ENCODE measurements around the gene CAMP. TPM values are rescaled to one million over a fixed set of nuclear protein-coding genes. Genes with fewer than 3 reads are reported as not detected.

Gene CAMP, protein sequence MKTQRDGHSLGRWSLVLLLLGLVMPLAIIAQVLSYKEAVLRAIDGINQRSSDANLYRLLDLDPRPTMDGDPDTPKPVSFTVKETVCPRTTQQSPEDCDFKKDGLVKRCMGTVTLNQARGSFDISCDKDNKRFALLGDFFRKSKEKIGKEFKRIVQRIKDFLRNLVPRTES
- 0.77 TPM for polyA plus RNA-seq (2012; ENCODE audit: insufficient read length, low read depth)

DNA sequence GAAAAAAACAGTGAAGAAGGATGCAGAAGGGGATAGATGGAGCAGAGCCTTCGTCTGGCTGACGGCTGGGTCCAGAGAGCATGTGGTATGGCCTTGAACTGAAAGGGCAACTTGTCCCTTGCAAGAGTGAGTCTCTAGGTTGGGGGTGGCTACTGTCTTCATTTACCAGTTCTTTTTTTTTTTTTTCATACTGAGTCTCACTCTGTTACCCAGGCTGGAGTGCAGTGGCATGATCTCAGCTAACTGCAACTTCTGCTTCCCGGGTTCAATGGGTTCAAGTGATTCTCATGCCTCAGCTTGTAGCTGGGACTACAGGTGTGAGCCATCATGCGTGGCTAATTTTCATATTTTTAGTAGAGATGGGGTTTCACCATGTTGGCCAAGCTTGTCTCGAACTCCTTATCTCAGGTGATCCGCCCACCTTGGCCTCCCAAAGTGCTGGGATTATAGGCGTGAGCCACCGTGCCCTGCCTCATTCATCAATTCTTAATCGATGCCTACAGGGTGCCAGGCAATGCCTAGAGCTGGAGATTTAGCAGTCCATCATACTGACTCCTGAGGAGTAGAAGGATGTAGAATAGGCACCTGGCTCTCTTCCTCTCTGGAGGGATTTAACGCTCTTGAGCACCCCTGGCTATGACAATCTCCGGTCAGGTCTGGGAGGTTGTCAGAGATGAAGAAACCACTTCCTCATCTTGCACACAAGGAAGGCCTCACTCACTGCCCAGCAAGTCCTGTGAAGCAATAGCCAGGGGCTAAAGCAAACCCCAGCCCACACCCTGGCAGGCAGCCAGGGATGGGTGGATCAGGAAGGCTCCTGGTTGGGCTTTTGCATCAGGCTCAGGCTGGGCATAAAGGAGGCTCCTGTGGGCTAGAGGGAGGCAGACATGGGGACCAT is at the start of gene CAMP:
Gene CAMP (plus strand): TSS at position 880 of the 898 bp plus-strand sequence. CDS start 17 bp downstream, at position 897.
- TF ChIP-seq POLR2AphosphoS5 (IDR thresholded peaks at IDR 0.05; ENCODE audit: low read depth, low read length) (no peak), TAF1 (IDR thresholded peaks at IDR 0.05; ENCODE audit: borderline replicate concordance, insufficient read depth, low read length) (no peak), SIN3A (IDR thresholded peaks at IDR 0.05; ENCODE audit: borderline replicate concordance, insufficient read depth, low read length) (no peak), FOXP2 (optimal IDR thresholded peaks at IDR 0.05; ENCODE audit: borderline replicate concordance, extremely low read depth, extremely low read length, insufficient read depth) (no peak)

DNA sequence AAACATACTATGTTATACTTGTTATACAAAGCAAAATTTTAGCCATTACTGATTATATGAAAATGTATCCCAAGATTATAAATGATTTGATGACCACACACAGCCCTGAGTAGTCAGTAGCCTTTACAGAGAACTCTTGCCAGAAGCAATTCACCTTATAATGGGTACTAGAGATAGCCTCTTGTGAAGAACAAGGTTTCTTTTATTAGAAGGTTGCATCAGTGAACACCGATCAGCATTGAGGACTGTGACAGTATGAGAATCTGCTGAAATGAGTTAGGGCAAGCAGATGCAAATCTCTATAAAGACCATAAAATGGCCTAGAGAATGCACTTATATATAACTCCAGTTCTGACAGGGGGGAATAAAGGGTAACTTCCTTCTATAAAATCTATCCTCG is 45.2 kb upstream of the CAMP start:
- TF ChIP-seq FOXP2 (optimal IDR thresholded peaks at IDR 0.05; ENCODE audit: borderline replicate concordance, extremely low read depth, extremely low read length, insufficient read depth) (no peak), TAF1 (IDR thresholded peaks at IDR 0.05; ENCODE audit: borderline replicate concordance, insufficient read depth, low read length) (no peak), SIN3A (IDR thresholded peaks at IDR 0.05; ENCODE audit: borderline replicate concordance, insufficient read depth, low read length) (no peak), POLR2AphosphoS5 (IDR thresholded peaks at IDR 0.05; ENCODE audit: low read depth, low read length) (no peak)
- TF ChIP-seq, protein P1, sequence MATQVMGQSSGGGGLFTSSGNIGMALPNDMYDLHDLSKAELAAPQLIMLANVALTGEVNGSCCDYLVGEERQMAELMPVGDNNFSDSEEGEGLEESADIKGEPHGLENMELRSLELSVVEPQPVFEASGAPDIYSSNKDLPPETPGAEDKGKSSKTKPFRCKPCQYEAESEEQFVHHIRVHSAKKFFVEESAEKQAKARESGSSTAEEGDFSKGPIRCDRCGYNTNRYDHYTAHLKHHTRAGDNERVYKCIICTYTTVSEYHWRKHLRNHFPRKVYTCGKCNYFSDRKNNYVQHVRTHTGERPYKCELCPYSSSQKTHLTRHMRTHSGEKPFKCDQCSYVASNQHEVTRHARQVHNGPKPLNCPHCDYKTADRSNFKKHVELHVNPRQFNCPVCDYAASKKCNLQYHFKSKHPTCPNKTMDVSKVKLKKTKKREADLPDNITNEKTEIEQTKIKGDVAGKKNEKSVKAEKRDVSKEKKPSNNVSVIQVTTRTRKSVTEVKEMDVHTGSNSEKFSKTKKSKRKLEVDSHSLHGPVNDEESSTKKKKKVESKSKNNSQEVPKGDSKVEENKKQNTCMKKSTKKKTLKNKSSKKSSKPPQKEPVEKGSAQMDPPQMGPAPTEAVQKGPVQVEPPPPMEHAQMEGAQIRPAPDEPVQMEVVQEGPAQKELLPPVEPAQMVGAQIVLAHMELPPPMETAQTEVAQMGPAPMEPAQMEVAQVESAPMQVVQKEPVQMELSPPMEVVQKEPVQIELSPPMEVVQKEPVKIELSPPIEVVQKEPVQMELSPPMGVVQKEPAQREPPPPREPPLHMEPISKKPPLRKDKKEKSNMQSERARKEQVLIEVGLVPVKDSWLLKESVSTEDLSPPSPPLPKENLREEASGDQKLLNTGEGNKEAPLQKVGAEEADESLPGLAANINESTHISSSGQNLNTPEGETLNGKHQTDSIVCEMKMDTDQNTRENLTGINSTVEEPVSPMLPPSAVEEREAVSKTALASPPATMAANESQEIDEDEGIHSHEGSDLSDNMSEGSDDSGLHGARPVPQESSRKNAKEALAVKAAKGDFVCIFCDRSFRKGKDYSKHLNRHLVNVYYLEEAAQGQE (IDR thresholded peaks at IDR 0.05; ENCODE audit: insufficient read depth in 1 of 2, low read depth in 2 of 2, low read length in 2 of 2), result no peak

DNA sequence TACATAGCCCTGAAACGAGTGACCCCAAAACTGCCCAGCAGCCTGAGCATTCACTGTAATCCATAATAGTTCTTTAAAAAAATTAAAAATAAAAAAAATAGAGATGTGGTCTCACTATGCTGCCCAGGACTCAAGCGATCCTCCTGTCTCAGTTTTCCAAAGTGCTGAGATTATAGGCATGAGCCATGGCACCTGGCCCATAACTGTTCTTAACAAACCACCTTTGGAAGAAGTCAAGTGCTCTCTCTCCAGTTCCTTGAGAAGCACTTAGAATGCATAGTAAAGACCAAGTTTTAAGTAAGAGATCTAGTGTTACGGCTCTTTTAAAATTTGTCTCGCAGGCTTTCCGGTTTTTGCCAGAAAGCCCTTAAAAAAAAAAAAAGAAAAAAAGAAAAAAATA is 43.3 kb upstream of the CAMP start:
- TF ChIP-seq FOXP2 (optimal IDR thresholded peaks at IDR 0.05; ENCODE audit: borderline replicate concordance, extremely low read depth, extremely low read length, insufficient read depth) (no peak), TAF1 (IDR thresholded peaks at IDR 0.05; ENCODE audit: borderline replicate concordance, insufficient read depth, low read length) (no peak), SIN3A (IDR thresholded peaks at IDR 0.05; ENCODE audit: borderline replicate concordance, insufficient read depth, low read length) (no peak), POLR2AphosphoS5 (IDR thresholded peaks at IDR 0.05; ENCODE audit: low read depth, low read length) (no peak)

DNA sequence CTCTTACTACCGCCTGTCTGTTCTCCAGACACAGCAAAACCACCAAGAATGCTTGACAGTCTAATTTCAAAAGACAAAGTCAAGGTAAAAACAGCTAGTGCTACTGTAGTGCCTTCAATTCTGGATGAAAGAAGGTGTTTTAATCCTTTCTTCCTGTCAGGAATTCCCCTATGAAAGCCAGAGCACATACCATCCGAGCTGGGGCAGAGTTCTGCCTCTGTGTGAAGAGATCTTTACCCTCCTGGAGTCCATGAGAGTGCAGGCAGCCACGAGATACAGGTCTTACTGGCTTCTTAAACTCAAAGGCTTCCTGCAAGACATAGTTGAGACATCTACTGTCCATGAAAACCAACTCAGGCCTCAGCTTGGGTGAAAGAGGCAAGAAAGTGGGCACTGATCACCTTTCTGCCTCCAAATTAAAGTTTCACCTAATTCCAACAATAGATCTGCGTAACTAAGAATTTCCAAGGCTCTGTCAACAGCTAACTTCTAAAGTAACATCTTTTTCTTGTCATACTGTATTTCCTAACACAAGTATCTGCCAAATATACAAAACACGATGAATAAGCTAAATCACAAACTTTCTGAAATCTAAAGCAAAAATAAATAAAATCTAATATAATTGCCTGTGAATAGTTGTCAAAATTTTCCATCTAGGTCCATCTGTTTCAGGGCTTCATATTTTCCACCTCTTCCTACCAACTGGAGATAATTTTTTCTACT is 42.6 kb upstream of the CAMP start:
- TF ChIP-seq SIN3A (IDR thresholded peaks at IDR 0.05; ENCODE audit: borderline replicate concordance, insufficient read depth, low read length) (no peak), FOXP2 (optimal IDR thresholded peaks at IDR 0.05; ENCODE audit: borderline replicate concordance, extremely low read depth, extremely low read length, insufficient read depth) (no peak), TAF1 (IDR thresholded peaks at IDR 0.05; ENCODE audit: borderline replicate concordance, insufficient read depth, low read length) (no peak), POLR2AphosphoS5 (IDR thresholded peaks at IDR 0.05; ENCODE audit: low read depth, low read length) (no peak)
- TF ChIP-seq, protein P1 (IDR thresholded peaks at IDR 0.05; ENCODE audit: insufficient read depth in 1 of 2, low read depth in 2 of 2, low read length in 2 of 2), result no peak

DNA sequence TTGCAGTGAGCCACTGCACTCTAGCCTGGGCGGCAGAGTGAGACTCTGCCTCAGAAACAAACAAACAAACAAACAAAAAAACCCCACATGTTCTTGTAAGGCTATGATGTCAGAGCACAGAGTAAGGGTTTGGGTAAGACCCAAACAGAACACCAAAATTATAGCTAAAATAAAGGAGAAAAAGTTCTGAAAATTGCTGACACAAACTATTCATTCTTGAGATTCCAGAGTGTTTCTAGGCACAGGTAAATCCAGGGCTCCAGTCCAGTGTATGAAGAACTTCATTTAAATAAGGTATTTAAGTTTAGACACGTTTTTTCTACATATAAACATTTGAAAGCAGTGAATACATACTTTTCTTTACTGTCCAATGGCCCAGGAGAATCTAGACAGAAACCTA is 39.0 kb upstream of the CAMP start:
- TF ChIP-seq, protein P1 (IDR thresholded peaks at IDR 0.05; ENCODE audit: insufficient read depth in 1 of 2, low read depth in 2 of 2, low read length in 2 of 2), result no peak
- TF ChIP-seq FOXP2 (optimal IDR thresholded peaks at IDR 0.05; ENCODE audit: borderline replicate concordance, extremely low read depth, extremely low read length, insufficient read depth), result no peak
- no peak for TF ChIP-seq TAF1 (IDR thresholded peaks at IDR 0.05; ENCODE audit: borderline replicate concordance, insufficient read depth, low read length)
- TF ChIP-seq POLR2AphosphoS5 (IDR thresholded peaks at IDR 0.05; ENCODE audit: low read depth, low read length), result no peak
- no peak for TF ChIP-seq SIN3A (IDR thresholded peaks at IDR 0.05; ENCODE audit: borderline replicate concordance, insufficient read depth, low read length)

All from PFSK-1 (cell line).